HG03064 (cell line): ENCODE results near the gene ANKRD50.

Experiments
- ATAC-seq: cut with Tn5 transposase; IDR thresholded peaks from one replicate; pipeline ENCODE4 v1.9.1; 2021; ENCODE audit warnings: low read depth; ENCODE audit not compliant: unreplicated experiment

ANKRD50 gene, protein sequence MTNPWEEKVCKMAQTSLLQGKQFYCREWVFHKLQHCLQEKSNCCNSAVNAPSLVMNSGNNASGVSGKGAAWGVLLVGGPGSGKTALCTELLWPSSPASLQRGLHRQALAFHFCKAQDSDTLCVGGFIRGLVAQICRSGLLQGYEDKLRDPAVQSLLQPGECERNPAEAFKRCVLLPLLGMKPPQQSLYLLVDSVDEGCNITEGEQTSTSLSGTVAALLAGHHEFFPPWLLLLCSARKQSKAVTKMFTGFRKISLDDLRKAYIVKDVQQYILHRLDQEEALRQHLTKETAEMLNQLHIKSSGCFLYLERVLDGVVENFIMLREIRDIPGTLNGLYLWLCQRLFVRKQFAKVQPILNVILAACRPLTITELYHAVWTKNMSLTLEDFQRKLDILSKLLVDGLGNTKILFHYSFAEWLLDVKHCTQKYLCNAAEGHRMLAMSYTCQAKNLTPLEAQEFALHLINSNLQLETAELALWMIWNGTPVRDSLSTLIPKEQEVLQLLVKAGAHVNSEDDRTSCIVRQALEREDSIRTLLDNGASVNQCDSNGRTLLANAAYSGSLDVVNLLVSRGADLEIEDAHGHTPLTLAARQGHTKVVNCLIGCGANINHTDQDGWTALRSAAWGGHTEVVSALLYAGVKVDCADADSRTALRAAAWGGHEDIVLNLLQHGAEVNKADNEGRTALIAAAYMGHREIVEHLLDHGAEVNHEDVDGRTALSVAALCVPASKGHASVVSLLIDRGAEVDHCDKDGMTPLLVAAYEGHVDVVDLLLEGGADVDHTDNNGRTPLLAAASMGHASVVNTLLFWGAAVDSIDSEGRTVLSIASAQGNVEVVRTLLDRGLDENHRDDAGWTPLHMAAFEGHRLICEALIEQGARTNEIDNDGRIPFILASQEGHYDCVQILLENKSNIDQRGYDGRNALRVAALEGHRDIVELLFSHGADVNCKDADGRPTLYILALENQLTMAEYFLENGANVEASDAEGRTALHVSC (N-terminal part only)

DNA sequence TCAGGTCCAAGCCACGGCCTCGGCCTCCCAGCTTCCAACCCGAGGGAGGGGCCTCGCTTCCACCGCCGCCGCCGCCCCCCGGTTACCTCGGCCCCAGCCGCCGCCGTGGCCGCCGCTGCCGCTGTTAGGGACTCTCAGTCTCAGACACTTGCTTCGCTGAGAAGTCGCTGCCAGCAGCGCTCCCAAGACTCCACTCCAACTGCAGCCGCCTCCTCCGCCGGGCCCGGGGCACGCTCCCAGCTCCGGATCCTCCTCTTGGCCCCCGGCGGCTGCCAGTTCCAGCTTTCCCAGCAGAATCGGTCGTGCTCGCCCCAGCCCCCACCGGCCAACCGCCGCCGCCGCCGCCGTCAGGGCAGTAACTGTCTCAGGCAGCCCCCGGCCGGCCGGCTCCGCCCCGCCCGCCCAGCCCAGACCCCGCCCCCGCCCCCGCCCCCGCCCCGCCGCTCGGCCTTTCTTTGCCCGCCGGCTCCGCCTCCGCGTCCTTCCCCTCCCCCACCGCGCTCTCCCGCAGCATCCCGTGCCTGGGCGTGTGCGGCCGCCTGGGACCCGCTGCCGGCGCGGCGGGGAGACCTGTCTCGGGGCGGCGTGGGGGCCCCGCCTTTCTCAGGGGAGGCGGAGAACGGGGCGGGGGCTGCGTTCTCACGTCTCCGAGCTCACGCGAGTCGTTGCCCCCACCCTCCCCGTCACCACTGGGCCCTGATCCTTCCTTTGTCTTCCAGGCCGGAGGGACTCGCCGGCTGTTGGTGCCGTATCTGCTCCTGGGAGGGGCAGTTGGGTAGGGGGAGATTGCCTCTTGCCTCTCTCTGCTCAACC, at the start of gene ANKRD50:
ANKRD50 (minus strand) TSS at position 361 of the 813 bp plus-strand sequence. CDS start 2,221 bp downstream, outside the sequence.
- ATAC-seq = peak; percentile 78

DNA sequence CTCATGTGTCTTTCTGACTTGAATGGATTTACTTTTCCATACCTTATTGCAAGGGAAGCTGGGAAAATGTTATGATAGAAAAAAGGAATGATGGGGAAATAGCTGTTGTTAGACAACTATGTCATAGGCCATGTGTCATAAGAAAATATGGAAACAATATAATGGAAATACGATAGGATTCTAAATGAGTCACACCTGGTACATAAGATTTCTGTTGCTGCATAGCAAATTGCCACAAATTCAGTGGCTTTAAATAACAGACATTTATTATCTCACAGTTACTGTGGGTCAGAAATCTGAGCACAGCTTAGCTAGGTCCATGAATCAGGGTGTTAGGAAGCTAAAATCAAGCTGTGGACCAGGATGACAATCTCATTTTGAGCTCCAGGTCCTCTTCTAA, 44.6 kb upstream of the ANKRD50 start:
- no peak for ATAC-seq

DNA sequence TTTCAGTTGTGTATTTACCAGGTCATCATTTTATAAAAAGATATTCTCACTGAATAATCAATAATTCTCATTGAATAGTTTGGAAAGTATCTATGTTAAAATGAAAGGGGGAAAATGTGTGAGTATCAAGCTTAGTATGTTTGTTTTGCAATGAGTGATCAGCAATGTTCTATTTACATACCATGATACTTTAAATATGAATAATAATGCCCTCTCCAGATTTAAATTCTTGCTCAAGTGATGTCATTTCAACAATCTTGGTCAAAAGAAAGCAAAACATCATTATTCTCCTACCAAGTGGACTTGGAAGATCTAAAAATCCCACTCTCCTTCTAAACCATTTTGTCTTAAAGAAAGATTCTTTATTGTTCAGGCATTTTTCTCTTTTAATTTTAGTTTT, 42.1 kb upstream of the ANKRD50 start:
- ATAC-seq = no peak

DNA sequence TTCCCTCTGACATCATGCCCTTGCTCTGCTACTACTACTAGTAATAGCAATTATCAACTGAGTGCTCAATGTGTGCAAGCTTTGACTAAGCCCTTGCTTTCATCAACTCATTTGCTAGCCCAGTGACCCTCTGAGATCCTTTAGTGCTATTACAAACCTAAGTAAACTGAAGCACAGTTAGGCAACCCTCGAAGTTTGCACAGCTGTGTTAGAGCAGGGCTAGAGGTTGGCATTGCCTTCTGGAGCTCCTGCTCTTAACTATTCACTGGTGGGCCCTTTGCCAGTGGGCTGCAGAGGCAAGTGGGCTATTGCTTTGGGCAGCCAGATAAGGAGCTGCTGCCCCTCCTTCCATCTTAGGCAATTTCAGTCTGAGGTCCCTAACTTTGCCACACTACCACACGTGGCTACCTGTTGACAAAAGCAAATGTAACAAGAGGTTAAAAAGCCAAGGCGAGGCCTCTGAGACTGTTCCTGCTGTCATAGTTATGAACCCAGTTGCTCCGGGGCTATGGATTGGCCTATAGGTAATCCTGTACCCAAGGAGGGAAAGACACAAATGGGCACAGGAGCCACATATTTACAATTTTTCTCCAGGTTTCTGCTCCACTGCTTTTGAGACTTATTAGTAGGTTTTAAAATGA, 41.5 kb upstream of the ANKRD50 start:
- no peak for ATAC-seq

DNA sequence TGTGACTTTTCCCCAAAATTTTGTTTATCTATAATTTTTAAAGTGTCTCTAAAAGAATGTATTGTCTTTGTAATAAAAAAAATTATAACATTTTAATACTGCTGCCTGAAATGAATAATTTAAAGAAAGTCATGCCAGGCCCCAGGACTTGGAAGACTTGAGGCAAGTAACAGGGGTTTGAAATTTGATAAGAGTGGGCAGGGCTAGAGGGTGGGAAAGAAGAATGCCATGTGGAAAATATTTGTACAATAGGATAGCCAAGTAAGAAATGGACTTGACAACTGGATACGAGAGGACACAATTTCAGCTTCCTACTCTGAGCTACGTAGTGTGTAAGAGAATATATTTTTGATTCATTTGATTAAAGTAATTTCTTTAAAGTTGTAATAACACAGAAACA, 36.9 kb upstream of the ANKRD50 start:
- ATAC-seq = no peak

DNA sequence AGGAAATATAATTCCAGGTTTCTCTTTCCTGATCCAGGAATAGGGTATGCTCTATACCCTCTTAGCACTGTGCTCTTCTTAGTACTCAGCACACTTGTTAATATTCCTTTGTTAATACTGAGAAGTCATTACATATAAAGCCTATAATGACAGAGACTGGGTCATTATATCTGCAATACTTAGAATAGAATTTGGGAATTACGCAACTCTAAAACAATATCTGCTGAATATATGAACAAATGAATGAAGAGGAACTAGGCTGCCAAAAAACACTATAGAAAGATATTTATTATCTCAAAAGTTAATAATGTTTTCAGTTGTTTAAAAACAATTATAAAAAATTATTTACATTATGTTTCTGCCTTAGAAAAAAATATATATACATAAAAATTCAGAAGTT, 36.4 kb upstream of the ANKRD50 start:
- ATAC-seq = no peak

DNA sequence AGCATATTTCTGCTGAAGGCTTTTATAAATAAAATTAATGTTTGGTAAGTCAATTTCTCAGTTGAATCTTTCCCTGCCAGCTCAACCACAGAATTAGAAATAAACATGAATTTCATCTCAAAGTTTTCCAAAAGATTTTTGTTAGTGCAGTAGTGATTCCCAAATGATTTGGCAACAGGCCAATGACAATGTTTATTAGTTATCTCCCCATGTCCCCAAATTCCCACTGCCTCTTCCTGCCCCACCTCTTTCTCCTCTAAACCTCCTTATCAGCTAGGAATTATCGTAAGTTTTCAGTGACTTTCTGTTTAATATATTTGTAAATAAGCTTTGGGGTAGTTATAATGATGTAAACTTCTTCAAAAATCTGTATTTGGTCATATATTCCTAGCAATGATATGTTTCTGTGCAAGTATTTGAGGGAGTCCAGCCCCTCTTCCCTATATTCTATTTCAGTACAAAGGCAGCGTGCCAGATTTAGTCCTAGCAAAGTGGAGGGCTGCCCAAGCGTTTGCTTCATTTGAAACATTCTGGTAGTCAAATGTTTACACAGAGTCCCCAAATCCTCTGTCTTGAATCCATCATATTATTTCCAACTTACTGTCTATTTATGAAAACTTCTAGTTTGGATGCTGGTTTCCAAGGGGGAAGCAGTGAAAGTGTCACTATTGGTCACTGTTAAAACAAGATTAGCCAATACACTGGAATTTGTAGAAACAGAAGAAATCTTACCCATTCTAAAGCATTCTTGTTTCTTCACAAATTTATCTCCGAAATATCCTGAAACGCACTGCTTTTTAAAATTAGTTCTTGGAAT, 33.7 kb upstream of the ANKRD50 start:
- no peak for ATAC-seq

DNA sequence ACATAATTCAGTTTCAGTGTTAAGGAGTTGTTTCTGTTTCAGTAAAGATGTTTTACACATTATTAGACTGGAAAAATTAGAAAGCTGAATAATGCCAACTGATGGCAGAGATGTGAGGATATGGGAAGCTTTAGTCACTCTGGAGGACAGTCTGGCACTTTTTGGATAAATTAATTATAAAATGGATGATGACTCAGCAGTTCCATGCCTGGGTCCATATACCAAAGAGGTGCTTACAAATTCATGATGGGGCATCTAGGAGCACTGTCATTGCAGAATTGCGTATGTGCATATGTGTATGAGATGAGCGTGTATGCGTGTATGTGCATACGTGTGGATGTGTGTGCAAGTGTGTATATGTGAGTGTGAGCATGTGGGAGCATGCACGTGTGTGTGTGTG, 31.2 kb upstream of the ANKRD50 start:
- no peak for ATAC-seq

DNA sequence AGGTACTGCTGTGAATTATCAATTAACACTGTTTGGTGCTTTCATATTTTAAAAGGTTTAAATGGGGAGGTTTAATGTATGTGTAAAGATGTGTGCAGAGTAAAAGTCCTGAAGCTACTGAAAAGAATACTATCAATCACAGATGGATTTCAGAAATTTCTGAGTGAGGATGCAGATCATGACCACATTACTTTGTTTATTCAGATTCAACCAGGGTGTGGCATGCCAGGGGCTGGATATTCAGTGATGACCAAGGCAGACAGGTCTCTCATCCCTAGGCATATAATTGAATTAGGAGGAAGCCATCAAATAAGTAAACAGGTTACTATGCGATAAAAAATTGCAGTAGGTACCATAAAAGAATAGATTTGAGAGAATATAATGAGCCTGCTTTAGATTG, 28.0 kb upstream of the ANKRD50 start:
- no peak for ATAC-seq

DNA sequence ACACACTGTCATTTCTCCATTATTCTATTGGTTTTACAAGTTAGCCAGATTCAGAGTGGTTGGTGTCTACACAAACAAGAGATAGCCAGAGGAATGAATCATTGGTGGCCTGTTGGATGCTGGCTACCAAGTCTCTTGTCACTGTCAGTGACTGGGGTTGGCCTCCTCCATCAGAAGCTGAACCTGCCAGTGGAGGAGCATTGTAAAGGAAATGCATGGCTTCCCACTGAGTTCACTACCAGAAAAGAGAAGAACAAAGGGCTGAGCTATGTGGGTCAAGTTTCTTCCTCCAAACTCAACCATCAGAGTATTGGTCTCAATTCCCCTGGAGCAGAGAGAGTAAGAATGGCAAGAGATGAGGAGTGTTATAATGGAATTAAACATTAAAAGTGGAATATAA, 26.5 kb upstream of the ANKRD50 start:
- no peak for ATAC-seq

DNA sequence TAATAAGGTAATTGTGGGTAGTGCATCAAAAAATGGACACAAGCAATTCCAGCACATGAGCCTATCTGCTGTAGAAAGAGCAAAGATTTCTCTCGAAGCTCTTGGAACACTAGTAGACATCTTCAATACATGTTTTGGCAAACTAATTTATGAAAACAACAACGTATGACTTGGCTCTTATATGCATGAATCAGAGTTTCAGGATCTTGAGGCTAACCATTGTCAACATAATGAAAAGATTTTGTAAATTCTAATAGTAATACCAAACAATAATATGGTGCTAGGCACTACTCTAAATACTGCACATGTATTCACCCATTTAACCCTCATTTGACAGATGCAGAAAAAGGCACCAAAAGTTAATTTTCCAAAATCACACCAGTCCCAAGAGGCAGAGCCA, 25.1 kb upstream of the ANKRD50 start:
- ATAC-seq = no peak

DNA sequence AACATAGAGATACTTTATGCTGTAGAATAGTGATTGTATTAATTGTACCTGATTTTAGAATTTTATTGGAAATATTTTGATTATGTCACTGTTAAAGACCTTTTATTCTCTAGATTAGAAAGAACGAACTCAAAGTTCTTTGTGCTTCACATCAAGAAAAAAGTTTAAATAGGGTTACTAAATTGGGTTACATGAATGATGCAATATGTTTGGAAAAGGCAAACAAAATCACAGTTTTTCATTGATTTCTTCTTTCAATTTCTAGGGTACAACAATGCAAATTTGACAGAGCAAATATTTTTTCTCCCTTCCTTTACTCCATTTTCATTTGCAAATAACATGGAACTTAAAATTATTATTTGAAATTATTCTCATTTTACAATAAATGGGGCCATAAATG, 24.0 kb upstream of the ANKRD50 start:
- ATAC-seq = no peak

DNA sequence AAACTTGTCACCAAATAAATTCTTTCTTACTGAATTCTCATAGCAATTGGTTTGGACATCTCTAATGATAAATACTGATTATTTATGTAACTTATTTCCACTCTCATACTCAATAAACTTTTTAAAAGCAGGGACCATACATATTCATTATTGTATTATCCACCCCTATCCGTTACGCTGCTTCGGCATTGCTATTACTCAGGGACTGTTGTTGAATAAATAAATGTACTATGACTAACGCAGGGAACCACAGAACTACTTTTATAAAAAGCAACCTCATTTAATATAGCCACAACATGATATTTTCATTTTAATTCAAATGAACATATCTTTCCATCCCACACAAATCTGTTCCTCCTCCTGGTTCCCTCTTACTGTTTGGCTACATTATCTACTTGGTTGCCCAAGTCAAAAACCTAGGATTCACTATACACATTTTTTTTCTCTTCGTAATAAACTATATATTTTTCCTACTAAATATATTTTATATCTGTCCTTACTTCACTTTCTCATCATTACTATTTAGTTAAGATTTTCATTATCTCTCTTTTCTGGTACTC, 14.9 kb upstream of the ANKRD50 start:
- no peak for ATAC-seq

DNA sequence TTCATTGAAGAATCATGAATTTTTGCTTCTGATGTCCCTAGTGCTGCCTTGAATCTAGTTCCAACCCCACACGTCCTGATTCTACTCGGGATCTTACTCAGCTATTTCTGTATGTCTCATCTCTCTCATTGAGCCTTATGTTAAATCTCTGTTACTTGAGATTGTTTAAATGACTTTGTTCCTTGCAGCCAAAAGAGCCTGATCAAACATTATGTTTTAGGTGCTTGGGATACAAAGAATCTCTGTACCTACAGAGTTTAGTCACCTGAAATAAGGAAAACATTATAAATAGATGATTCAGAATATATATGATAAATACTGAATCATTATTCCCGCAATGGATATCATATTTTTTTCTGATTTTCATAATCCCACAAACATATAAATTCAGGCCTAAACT, 13.7 kb upstream of the ANKRD50 start:
- ATAC-seq = no peak

DNA sequence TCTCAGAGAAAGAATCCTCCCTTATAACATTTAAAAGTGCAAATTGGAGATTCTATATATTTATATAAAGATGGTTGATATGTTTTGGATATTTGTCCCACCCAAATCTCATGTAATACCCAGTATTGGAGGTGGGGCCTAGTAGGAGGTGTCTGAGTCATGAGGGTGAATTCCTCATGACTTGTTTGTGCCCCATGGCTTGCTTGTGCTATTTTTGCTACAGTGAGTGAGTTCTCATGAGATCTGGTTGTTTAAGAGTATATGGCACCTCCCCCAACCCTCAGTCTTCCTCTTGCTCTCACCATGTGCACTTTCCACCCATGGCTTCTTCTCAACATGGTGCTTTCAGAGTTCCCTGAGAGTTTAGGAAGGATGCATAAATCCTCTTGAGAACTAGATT, 9.5 kb upstream of the ANKRD50 start:
- ATAC-seq = no peak

DNA sequence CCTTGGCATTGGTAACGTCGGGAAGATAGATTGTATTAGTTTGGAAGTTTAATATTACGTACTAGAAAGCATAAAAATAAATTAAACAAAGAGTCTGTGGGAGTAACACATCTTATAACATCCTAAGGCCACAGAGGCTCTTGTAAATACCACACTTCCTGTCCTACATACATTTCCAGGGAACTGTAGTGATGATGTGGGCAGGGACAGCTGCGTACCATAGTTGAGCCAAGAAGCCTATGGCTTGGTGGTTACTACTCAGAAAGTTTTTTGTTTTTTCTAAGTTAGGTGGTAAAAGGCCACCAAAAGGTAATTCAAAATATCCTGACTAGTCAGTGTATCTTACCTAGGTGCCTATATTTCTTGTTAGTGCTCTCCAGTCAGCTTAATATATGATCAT, 4.6 kb upstream of the ANKRD50 start:
- ATAC-seq = no peak

DNA sequence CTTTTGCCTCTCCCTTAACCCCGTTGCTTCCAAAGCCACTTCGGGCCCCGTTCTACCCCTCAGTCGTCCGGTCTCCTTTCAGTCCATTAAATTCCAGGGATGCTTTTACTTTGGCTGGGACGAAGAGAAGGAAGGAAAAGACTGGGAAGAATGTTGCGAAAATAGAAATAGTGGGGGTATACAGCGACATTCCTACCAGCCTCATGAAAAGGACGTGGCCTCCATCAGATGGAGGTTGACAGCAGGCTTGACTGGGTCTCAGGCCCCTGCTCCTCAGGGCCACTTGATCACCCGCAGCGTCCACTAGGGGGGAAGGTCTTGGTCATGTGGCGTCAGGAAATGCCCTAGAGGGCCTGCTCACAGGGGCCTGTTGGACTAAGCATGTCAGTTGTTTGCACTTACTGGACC, 657 bp upstream of the ANKRD50 start:
- ATAC-seq = peak; percentile 33

DNA sequence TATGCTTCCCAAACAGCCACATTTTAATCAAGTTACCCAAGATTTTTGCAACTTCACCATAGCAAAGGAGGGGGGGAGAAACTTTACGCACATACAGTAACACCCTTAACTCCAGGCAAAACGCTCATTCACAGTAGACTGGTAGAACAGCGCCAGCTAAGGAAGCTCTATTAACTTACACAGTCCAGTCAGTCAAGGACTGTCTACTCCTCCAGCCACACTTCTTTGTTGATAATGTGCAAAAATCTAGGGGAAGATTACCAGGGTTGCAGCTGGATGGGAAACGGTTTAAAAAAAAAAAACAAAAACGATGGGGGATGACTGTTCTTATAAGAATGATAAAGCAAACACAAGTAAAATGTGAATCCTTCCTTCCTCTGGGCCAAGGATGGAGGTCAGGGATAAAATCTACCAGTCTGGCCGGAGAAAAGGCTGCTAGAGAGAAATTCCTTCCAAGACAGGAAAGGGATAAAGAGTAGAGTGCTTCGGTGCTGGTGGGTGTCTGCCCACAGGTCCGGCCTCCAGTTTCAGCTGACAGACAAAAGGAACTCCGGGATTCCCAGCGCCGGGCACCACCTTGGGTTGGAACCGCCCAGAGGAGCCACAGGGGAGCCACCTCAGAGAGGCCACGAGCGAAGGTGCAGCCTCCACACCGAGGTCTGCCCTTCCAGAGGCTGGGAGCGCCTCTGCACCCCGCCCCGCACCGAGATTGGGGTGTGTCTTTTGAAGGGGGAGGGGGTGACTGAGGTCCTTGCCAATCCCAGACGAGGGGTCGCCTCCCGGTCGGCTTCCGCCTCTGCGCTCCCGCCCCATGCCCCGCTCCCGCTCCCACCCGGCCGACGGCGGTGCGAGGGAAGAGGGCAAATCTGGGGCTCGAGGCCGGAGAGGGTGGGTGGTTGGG, 811 bp downstream of the ANKRD50 start:
- peak; percentile 15 for ATAC-seq
